Fibroblast of lung (primary cell): Measurements from ENCODE around the gene HVCN1. TPM values are rescaled to one million over a fixed set of nuclear protein-coding genes. Genes with fewer than 3 reads are reported as not detected.

ENCODE experiments used
- DNase-seq, 2 donors: peaks; one replicate each; pipeline versions ENCODE4 v3.0.0 to v3.0.0-alpha.2; 2010; ENCODE audit warnings: low read depth in 2 of 2
- H2AFZ ChIP-seq: 2 replicates; pipeline ENCODE4 v1.5.1; 2012; ENCODE audit warnings: low read length, control low read depth, inconsistent platforms
- H3K27ac ChIP-seq: 2 replicates; pipeline ENCODE4 v1.5.1; 2011; ENCODE audit warnings: low read length, control low read depth; ENCODE audit not compliant: insufficient read depth
- H3K27me3 ChIP-seq: 2 replicates; pipeline ENCODE4 v1.5.1; 2011; ENCODE audit warnings: mild to moderate bottlenecking, low read length; ENCODE audit not compliant: control insufficient read depth, insufficient read depth
- H3K36me3 ChIP-seq: 2 replicates; pipeline ENCODE4 v1.5.1; 2011; ENCODE audit warnings: low read length; ENCODE audit not compliant: control insufficient read depth, insufficient read depth
- H3K4me1 ChIP-seq: 2 replicates; pipeline ENCODE4 v1.5.1; 2011; ENCODE audit warnings: low read length; ENCODE audit not compliant: control insufficient read depth, insufficient read depth; ENCODE audit errors: extremely low read depth
- H3K4me2 ChIP-seq: 2 replicates; pipeline ENCODE4 v1.5.1; 2011; ENCODE audit warnings: low read length, control low read depth; ENCODE audit not compliant: insufficient read depth; ENCODE audit errors: extremely low read depth
- H3K4me3 ChIP-seq, 4 experiments: fragments of 200-600 bp in 1 of 4; sonication (generic) in 1 of 4; replicated peaks in 1 of 4; 2 replicates each; pipeline ENCODE4 v1.5.1; 2011 to 2016; ENCODE audit warnings: low read length in 4 of 4, low read depth in 3 of 4, mild to moderate bottlenecking in 3 of 4, control low read depth in 2 of 4, inconsistent platforms in 1 of 4, mixed read lengths in 1 of 4; ENCODE audit not compliant: insufficient read depth in 1 of 4; ENCODE audit errors: control extremely low read depth in 1 of 4
- H3K79me2 ChIP-seq: 2 replicates; pipeline ENCODE4 v1.5.1; 2012; ENCODE audit warnings: mild to moderate bottlenecking, low read length, inconsistent platforms; ENCODE audit not compliant: control insufficient read depth, insufficient read depth
- H3K9ac ChIP-seq: 2 replicates; pipeline ENCODE4 v1.5.1; 2011; ENCODE audit warnings: mild to moderate bottlenecking, low read length, control low read depth; ENCODE audit not compliant: insufficient read depth
- H3K9me3 ChIP-seq: 2 replicates; pipeline ENCODE4 v1.5.1; 2012; ENCODE audit warnings: low read depth, low read length; ENCODE audit not compliant: control insufficient read depth, insufficient read depth
- H4K20me1 ChIP-seq: 2 replicates; pipeline ENCODE4 v1.5.1; 2011; ENCODE audit warnings: low read length; ENCODE audit not compliant: control insufficient read depth, insufficient read depth; ENCODE audit errors: extremely low read depth
- EZH2 ChIP-seq: IDR thresholded peaks from 2 replicates; pipeline ENCODE4 v1.5.1; 2012; ENCODE audit warnings: low read length, control low read depth, mild to moderate bottlenecking; ENCODE audit errors: missing control alignments
- polyA plus RNA-seq, 2 donors: library from polyadenylated mRNA; depleted of rRNA in 1 of 2; stranded (reverse) in 1 of 2; unstranded in 1 of 2; fragments of >200 nt; gene quantifications; 2 replicates each; pipeline ENCODE4 v1.2.1, GENCODE V29; 2011 to 2012; ENCODE audit warnings: missing spikeins in 1 of 2
- total RNA-seq: library from RNA; depleted of rRNA; stranded (reverse); fragments of >200 nt; gene quantifications from 2 replicates; pipeline ENCODE4 v1.2.1, GENCODE V29; 2014
- TF ChIP-seq, protein P1 (sequence below), 2 donors: IDR thresholded peaks in 1 of 2; conservative IDR thresholded peaks in 1 of 2; 1 replicate in 1 of 2; 2 replicates in 1 of 2; pipeline ENCODE4 v1.5.1; 2011 to 2012; ENCODE audit warnings: low read length in 2 of 2, control low read depth in 1 of 2, inconsistent platforms in 1 of 2, low read depth in 1 of 2, mild to moderate bottlenecking in 1 of 2

HVCN1 gene
- total and polyA plus RNA-seq, 2 donors (not counting 1 experiment from before 2014, with no cell fraction given): 3.6 to 7.4 TPM

DNA sequence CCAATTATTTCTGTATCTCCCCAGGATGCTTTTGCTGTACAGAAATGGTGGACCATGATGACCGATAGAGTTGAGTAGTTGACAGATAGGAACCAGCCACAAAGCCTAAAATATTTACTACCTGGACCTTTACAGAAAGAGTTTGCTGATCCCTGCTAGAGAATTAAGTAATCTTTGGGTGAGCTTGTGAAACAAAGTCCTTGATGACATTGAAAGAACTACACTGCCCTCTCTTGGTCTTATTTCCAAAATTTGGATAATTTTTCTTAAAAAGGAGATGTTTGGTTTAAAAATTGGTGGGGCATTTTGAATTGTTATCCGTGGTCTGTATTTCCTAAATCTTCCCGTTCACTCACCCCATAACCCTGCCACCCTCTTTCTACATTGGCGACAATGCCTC, 88.7 kb downstream of the HVCN1 start:
- Histone ChIP-seq H3K4me2 (no peak overlapping the region), H3K9ac (no peak overlapping the region), H3K27ac (no peak overlapping the region), H3K36me3 (no peaks in the 10 kb centered on the region), H4K20me1 (no peaks in the 10 kb centered on the region), H3K4me1 (no peaks in the 10 kb centered on the region), H2AFZ (no peak overlapping the region), H3K79me2 (no peaks in the 10 kb centered on the region), H3K9me3 (no peaks in the 10 kb centered on the region), H3K4me3 (no peak overlapping the region), H3K27me3 (no peaks in the 10 kb centered on the region)
- peak; percentile 50 to 85 for DNase-seq
- TF ChIP-seq, protein P1, sequence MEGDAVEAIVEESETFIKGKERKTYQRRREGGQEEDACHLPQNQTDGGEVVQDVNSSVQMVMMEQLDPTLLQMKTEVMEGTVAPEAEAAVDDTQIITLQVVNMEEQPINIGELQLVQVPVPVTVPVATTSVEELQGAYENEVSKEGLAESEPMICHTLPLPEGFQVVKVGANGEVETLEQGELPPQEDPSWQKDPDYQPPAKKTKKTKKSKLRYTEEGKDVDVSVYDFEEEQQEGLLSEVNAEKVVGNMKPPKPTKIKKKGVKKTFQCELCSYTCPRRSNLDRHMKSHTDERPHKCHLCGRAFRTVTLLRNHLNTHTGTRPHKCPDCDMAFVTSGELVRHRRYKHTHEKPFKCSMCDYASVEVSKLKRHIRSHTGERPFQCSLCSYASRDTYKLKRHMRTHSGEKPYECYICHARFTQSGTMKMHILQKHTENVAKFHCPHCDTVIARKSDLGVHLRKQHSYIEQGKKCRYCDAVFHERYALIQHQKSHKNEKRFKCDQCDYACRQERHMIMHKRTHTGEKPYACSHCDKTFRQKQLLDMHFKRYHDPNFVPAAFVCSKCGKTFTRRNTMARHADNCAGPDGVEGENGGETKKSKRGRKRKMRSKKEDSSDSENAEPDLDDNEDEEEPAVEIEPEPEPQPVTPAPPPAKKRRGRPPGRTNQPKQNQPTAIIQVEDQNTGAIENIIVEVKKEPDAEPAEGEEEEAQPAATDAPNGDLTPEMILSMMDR (conservative IDR thresholded peaks at IDR 0.05 in 1 of 2, IDR thresholded peaks at IDR 0.05 in 1 of 2; ENCODE audit: low read depth in 1 of 2, low read length in 2 of 2): peak; percentile 23 to 32
- no peak for TF ChIP-seq EZH2

DNA sequence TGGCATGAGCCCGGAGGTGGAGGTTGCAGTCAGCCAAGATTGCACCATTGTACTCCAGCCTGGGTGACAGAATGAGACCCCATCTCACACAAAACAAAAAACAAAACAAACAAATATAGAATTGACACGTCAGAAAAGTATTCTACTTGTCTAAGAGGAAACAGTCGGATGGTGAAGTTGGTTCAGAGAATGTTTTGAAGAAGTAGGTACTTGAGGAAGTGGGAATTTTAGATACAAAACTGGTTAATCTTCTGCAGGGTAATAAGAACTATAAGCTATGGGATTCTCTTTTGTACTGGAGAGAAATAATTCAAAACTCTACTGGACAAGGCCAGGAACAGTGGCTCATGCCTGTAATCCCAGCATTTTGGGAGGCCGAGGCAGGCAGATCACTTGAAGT, 89.6 kb downstream of the HVCN1 start:
- Histone ChIP-seq H4K20me1 (no peaks in the 10 kb centered on the region), H3K27ac (no peak overlapping the region), H3K79me2 (no peaks in the 10 kb centered on the region), H3K27me3 (no peaks in the 10 kb centered on the region), H3K9me3 (no peaks in the 10 kb centered on the region), H3K4me1 (no peaks in the 10 kb centered on the region), H3K4me3 (no peak overlapping the region), H3K36me3 (no peaks in the 10 kb centered on the region), H2AFZ (no peak overlapping the region), H3K4me2 (no peak overlapping the region), H3K9ac (no peak overlapping the region)
- TF ChIP-seq, protein P1 (conservative IDR thresholded peaks at IDR 0.05 in 1 of 2, IDR thresholded peaks at IDR 0.05 in 1 of 2; ENCODE audit: low read depth in 1 of 2, low read length in 2 of 2): no peak
- TF ChIP-seq EZH2: no peak
- DNase-seq: no peak

Other genes with a start within 250 kb of the HVCN1 start
- 136 and 169 TPM in 2 replicates for gene ARPC3, start 238.8 kb downstream of the HVCN1 start, total RNA-seq
- gene ARPC3, start 238.8 kb downstream of the HVCN1 start, polyA plus RNA-seq: 81.1 and 87.4 TPM in 2 replicates
- 8.9 and 9.2 TPM in 2 replicates for gene GPN3, start 220.9 kb downstream of the HVCN1 start, total RNA-seq
- 28.9 and 29.7 TPM in 2 replicates for gene GPN3, start 220.9 kb downstream of the HVCN1 start, polyA plus RNA-seq
- gene FAM216A, start 220.3 kb downstream of the HVCN1 start, total RNA-seq: 14.9 and 16.5 TPM in 2 replicates
- gene FAM216A, start 220.3 kb downstream of the HVCN1 start, polyA plus RNA-seq: 20.2 and 28.3 TPM in 2 replicates
- gene VPS29, start 187.0 kb downstream of the HVCN1 start, total RNA-seq: 44.7 and 52.2 TPM in 2 replicates
- gene VPS29, start 187.0 kb downstream of the HVCN1 start, polyA plus RNA-seq: 172 and 210 TPM in 2 replicates
- gene RAD9B, start 186.8 kb downstream of the HVCN1 start, total RNA-seq: 0.50 and 0.77 TPM in 2 replicates
- gene RAD9B, start 186.8 kb downstream of the HVCN1 start, polyA plus RNA-seq: 0.40 and 0.53 TPM in 2 replicates
- gene PPTC7, start 105.8 kb downstream of the HVCN1 start, total RNA-seq: 4.9 and 6.9 TPM in 2 replicates
- 9.4 and 12.5 TPM in 2 replicates for gene PPTC7, start 105.8 kb downstream of the HVCN1 start, polyA plus RNA-seq
- 24.9 and 27.4 TPM in 2 replicates for gene TCTN1, start 75.0 kb downstream of the HVCN1 start, total RNA-seq
- 20.3 and 25.0 TPM in 2 replicates for gene TCTN1, start 75.0 kb downstream of the HVCN1 start, polyA plus RNA-seq
- 98.9 and 112 TPM in 2 replicates for gene PPP1CC, start 53.8 kb upstream of the HVCN1 start, total RNA-seq
- gene PPP1CC, start 53.8 kb upstream of the HVCN1 start, polyA plus RNA-seq: 110 and 125 TPM in 2 replicates
- not detected in 2 replicates for gene CCDC63, start 157.9 kb upstream of the HVCN1 start, total RNA-seq
- not detected in 2 replicates for gene CCDC63, start 157.9 kb upstream of the HVCN1 start, polyA plus RNA-seq
- gene MYL2, start 231.5 kb upstream of the HVCN1 start, total RNA-seq: not detected in 2 replicates
- not detected in 2 replicates for gene MYL2, start 231.5 kb upstream of the HVCN1 start, polyA plus RNA-seq